Measurements from ENCODE around the gene GIGYF2.

DNA sequence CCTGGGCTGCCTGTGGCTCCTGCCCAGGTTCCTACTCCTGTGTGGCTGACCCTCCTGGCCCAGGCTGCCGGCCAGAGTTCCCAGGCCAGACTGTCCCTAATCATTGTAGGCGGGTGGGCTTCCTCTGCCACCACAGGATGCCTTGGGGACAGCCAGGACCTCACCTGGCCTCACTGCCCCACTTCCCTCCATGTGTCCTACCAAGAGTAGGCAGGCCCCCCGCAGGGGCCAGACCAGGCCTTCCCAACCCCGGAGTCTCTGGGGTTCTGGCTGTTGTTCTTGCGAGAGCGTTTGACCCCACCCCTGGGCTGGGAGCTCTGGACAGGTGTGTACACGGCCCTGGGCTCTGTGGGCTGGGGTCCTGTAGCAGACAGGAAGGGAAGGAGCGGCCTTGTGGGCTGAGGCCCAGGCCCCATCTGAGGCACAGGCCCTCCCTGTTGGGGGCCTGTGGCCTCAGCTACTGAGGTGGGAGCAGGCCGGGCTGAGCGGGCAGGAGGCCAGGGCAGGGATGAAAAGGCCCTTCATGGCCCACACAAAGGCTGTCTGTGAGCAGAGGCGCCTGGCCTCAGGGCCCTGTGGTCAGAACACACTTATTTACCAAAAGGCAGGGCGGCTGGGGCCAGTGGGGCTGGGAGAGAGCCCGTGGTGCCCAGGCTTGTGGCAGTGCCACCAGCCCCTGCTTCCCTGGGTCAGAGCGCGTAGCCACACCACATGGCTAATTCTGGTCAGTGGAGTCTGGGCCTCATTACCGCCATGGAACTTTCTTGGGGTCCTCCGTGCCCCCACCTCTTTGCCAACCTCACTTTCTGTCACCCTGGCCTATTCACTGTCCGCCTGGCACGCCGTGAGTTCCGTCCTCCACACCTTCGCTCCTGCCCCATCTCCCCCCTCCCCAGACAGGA lies 175.0 kb downstream of the GIGYF2 start:
- TF ChIP-seq, protein P1, sequence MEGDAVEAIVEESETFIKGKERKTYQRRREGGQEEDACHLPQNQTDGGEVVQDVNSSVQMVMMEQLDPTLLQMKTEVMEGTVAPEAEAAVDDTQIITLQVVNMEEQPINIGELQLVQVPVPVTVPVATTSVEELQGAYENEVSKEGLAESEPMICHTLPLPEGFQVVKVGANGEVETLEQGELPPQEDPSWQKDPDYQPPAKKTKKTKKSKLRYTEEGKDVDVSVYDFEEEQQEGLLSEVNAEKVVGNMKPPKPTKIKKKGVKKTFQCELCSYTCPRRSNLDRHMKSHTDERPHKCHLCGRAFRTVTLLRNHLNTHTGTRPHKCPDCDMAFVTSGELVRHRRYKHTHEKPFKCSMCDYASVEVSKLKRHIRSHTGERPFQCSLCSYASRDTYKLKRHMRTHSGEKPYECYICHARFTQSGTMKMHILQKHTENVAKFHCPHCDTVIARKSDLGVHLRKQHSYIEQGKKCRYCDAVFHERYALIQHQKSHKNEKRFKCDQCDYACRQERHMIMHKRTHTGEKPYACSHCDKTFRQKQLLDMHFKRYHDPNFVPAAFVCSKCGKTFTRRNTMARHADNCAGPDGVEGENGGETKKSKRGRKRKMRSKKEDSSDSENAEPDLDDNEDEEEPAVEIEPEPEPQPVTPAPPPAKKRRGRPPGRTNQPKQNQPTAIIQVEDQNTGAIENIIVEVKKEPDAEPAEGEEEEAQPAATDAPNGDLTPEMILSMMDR (IDR thresholded peaks at IDR 0.05), result no peak
- TF ChIP-seq POLR2A (IDR thresholded peaks at IDR 0.05), result no peak

All from heart left ventricle (tissue), 13 donors.